Natural killer cell (primary cell): ENCODE results near the gene ZNF277. TPM values are rescaled to one million over a fixed set of nuclear protein-coding genes. Genes with fewer than 3 reads are reported as not detected.

Source experiments
- ATAC-seq, 3 donors: fragments of 150-1000 bp in 2 of 3; fragments of 200-7000 bp in 1 of 3; cut with Tn5 transposase; 1 replicate in 1 of 3; 2 replicates in 2 of 3; pipeline ENCODE4 v1.10.0; 2021; ENCODE audit warnings: mild to moderate bottlenecking in 2 of 3, moderate library complexity in 2 of 3
- DNase-seq, 2 donors: peaks; one replicate each; pipeline versions ENCODE4 v3.0.0 to v3.0.0-alpha.2; 2013 to 2021; ENCODE audit warnings: mixed read lengths in 1 of 2
- H3K27ac ChIP-seq: one replicate; pipeline ENCODE4 v1.5.1; 2013; ENCODE audit warnings: mild to moderate bottlenecking, low read length
- H3K27me3 ChIP-seq: one replicate; pipeline ENCODE4 v1.6.1; 2013; ENCODE audit warnings: low read length; ENCODE audit not compliant: control insufficient read depth, insufficient read depth
- H3K36me3 ChIP-seq: one replicate; pipeline ENCODE4 v1.6.1; 2013; ENCODE audit warnings: low read length; ENCODE audit not compliant: control insufficient read depth, insufficient read depth
- H3K4me1 ChIP-seq: one replicate; pipeline ENCODE4 v1.6.1; 2013; ENCODE audit warnings: low read length; ENCODE audit not compliant: control insufficient read depth, insufficient read depth
- H3K4me3 ChIP-seq: one replicate; pipeline ENCODE4 v1.5.1; 2013; ENCODE audit warnings: low read length
- H3K9me3 ChIP-seq: one replicate; pipeline ENCODE4 v1.6.1; 2013; ENCODE audit warnings: low read length; ENCODE audit not compliant: control insufficient read depth, insufficient read depth
- H3K27ac Mint-ChIP-seq, 2 donors: one replicate each; pipeline ENCODE4 v1.8.0; 2022; ENCODE audit warnings: mild to moderate bottlenecking in 2 of 2, mixed read lengths in 2 of 2, moderate library complexity in 1 of 2
- H3K27me3 Mint-ChIP-seq, 2 donors: one replicate each; pipeline ENCODE4 v1.8.0; 2022; ENCODE audit warnings: low read depth in 2 of 2, mixed read lengths in 2 of 2
- H3K36me3 Mint-ChIP-seq: one replicate; pipeline ENCODE4 v1.8.0; 2022; ENCODE audit warnings: mixed read lengths
- H3K4me1 Mint-ChIP-seq, 2 donors: one replicate each; pipeline ENCODE4 v1.8.0; 2022; ENCODE audit warnings: mixed read lengths in 2 of 2
- H3K4me3 Mint-ChIP-seq: one replicate; pipeline ENCODE4 v1.8.0; 2022; ENCODE audit warnings: mild to moderate bottlenecking, moderate library complexity, mixed read lengths
- H3K9me3 Mint-ChIP-seq, 2 donors: one replicate each; pipeline ENCODE4 v1.8.0; 2022; ENCODE audit warnings: mixed read lengths in 2 of 2
- CTCF ChIP-seq: fragments of 200-600 bp; IDR thresholded peaks from one replicate; pipeline ENCODE4 v1.8.0; 2022; ENCODE audit warnings: antibody characterized with exemption
- WGBS: methylation state at CpG from one replicate; pipeline ENCODE4 v1.1.7; 2013; ENCODE audit warnings: missing lambda C conversion rate; ENCODE audit not compliant: insufficient coverage; 5-methylcytosine and 5-hydroxymethylcytosine counted together
- intact Hi-C: fragments of 100-400 bp; cut with micrococcal nuclease; formaldehyde crosslinking; loops from one replicate; pipeline ENCODE4 v1.14.2; 2022
- total RNA-seq, 4 donors: library from RNA; stranded (reverse); fragments of 120-200 nt in 1 of 4; gene quantifications; one replicate each; pipeline versions ENCODE4 v1.2.3 to v1.2.4, GENCODE V29; 2013 to 2022

The ZNF277 gene
- total RNA-seq, 3 donors from 2014 or later (not counting 1 experiment from before 2014, with no cell fraction given) = 13.0 to 20.8 (median 16.7) TPM

- no peak overlapping the region for H3K27ac Mint-ChIP-seq
Measured at GRCh38 chr7:112257073-112257472, 50.6 kb downstream of the ZNF277 start.

GRCh38 chr7:112260911-112261310, 54.4 kb downstream of the ZNF277 start:
- no peak overlapping the region for H3K27ac Mint-ChIP-seq
- intact Hi-C loops = no loop called here
- WGBS = 100% methylated on average over 1 of the region's 2 CpGs

More at GRCh38 chr7:112257073-112257472, 50.6 kb downstream of the ZNF277 start:
- no peak for DNase-seq
- H3K4me1 Mint-ChIP-seq = peaks cover 56 to 58% of the 10 kb centered on the region in 2 donors
- Histone ChIP-seq H3K27me3 (no peaks in the 10 kb centered on the region), H3K4me1 (peaks cover 3% of the 10 kb centered on the region), H3K27ac (no peak overlapping the region), H3K36me3 (no peaks in the 10 kb centered on the region), H3K9me3 (no peaks in the 10 kb centered on the region), H3K4me3 (no peak overlapping the region)
- no peak overlapping the region for H3K4me3 Mint-ChIP-seq
- no CpG with 5 or more reads among the region's 2 CpGs for WGBS
- no peaks in the 10 kb centered on the region for H3K36me3 Mint-ChIP-seq
- H3K9me3 Mint-ChIP-seq = no peaks in the 10 kb centered on the region
- TF ChIP-seq CTCF = no peak
- intact Hi-C loops = no loop called here
- no peak for ATAC-seq
- H3K27me3 Mint-ChIP-seq = no peaks in the 10 kb centered on the region

GRCh38 chr7:112262036-112262435, 55.5 kb downstream of the ZNF277 start:
- no peak overlapping the region for H3K4me3 ChIP-seq
- no peak for TF ChIP-seq CTCF
- no peaks in the 10 kb centered on the region for H3K27me3 ChIP-seq
- intact Hi-C loops = no loop called here
- H3K27ac ChIP-seq = no peak overlapping the region
- Mint-ChIP-seq H3K27ac (no peak overlapping the region), H3K4me1 (peaks cover 51 to 52% of the 10 kb centered on the region in 2 donors), H3K4me3 (no peak overlapping the region), H3K36me3 (no peaks in the 10 kb centered on the region), H3K9me3 (no peaks in the 10 kb centered on the region), H3K27me3 (no peaks in the 10 kb centered on the region)
- no peaks in the 10 kb centered on the region for H3K9me3 ChIP-seq
- 100% methylated on average over 2 of the region's 3 CpGs for WGBS
- ATAC-seq = no peak
- DNase-seq = no peak
- peaks cover 4% of the 10 kb centered on the region for H3K4me1 ChIP-seq
- no peaks in the 10 kb centered on the region for H3K36me3 ChIP-seq

More at GRCh38 chr7:112260911-112261310, 54.4 kb downstream of the ZNF277 start:
- ATAC-seq (no peak), DNase-seq (no peak)
- Histone ChIP-seq H3K4me3 (no peak overlapping the region), H3K4me1 (no peaks in the 10 kb centered on the region), H3K9me3 (no peaks in the 10 kb centered on the region), H3K27me3 (no peaks in the 10 kb centered on the region), H3K27ac (no peak overlapping the region), H3K36me3 (no peaks in the 10 kb centered on the region)
- no peak overlapping the region for H3K4me3 Mint-ChIP-seq
- TF ChIP-seq CTCF = no peak
- H3K9me3 Mint-ChIP-seq = no peaks in the 10 kb centered on the region
- no peaks in the 10 kb centered on the region for H3K36me3 Mint-ChIP-seq
- H3K4me1 Mint-ChIP-seq = peaks cover 47 to 48% of the 10 kb centered on the region in 2 donors
- H3K27me3 Mint-ChIP-seq = no peaks in the 10 kb centered on the region

GRCh38 chr7:112262855-112263487, 56.5 kb downstream of the ZNF277 start:
- Mint-ChIP-seq H3K9me3 (no peaks in the 10 kb centered on the region), H3K27me3 (no peaks in the 10 kb centered on the region), H3K27ac (no peak overlapping the region), H3K36me3 (no peaks in the 10 kb centered on the region), H3K4me3 (no peak overlapping the region), H3K4me1 (peaks cover 59 to 60% of the 10 kb centered on the region in 2 donors)
- ATAC-seq (no peak), DNase-seq (no peak)
- no peaks in the 10 kb centered on the region for H3K9me3 ChIP-seq
- H3K4me3 ChIP-seq = no peak overlapping the region
- H3K27ac ChIP-seq = no peak overlapping the region
- intact Hi-C loops = no loop called here
- H3K36me3 ChIP-seq = no peaks in the 10 kb centered on the region
- no peak for TF ChIP-seq CTCF
- peaks cover 4% of the 10 kb centered on the region for H3K4me1 ChIP-seq
- no peaks in the 10 kb centered on the region for H3K27me3 ChIP-seq
- WGBS = 100% methylated on average over 2 of the region's 2 CpGs
